ENCODE data around the gene INSC. TPM values are rescaled to one million over a fixed set of nuclear protein-coding genes. Genes with fewer than 3 reads are reported as not detected.

INSC gene
- total and polyA plus RNA-seq, 2 experiments from 2014 or later = 0.10 TPM; not detected in 1

- Histone ChIP-seq H4K20me1 (ENCODE audit: insufficient read depth, poor library complexity, severe bottlenecking) (no peaks in the 10 kb centered on the region), H3K4me3 (no peak overlapping the region), H3K27ac (peak overlapping the region; percentile 49), H2AFZ (no peak overlapping the region), H3K27me3 (no peaks in the 10 kb centered on the region), H3K9me2 (replicated peaks; ENCODE audit: insufficient read depth) (no peaks in the 10 kb centered on the region), H3K4me2 (no peak overlapping the region), H3K9me3 (ENCODE audit: low read depth) (no peaks in the 10 kb centered on the region), H3K36me3 (replicated peaks; ENCODE audit: insufficient read depth, low read depth) (no peaks in the 10 kb centered on the region), H3K79me2 (no peaks in the 10 kb centered on the region), H3K4me1 (ENCODE audit: insufficient read depth) (no peaks in the 10 kb centered on the region)
- TF ChIP-seq EZH2phosphoT487 (IDR thresholded peaks at IDR 0.05; ENCODE audit: low read depth, severe bottlenecking, unreplicated experiment) (no peak), EZH2 (IDR thresholded peaks at IDR 0.05; ENCODE audit: borderline replicate concordance) (no peak), CTCF (IDR thresholded peaks at IDR 0.05; ENCODE audit: poor library complexity) (no peak)
- DNase-seq (ENCODE audit: low spot score) = peak; percentile 28
- 53% methylated on average over 5 of the region's 5 CpGs for WGBS (ENCODE audit: low lambda C conversion rate, missing lambda C conversion rate)
These were observed 163.4 kb downstream of the INSC start for GRCh38 chr11:15278128-15278527.

- H4K20me1 ChIP-seq (ENCODE audit: insufficient read depth, poor library complexity, severe bottlenecking) = no peaks in the 10 kb centered on the region
- no peak overlapping the region for H3K27ac ChIP-seq
- H3K4me3 ChIP-seq = no peak overlapping the region
- H3K79me2 ChIP-seq = no peaks in the 10 kb centered on the region
- H3K36me3 ChIP-seq (replicated peaks; ENCODE audit: insufficient read depth, low read depth) = no peaks in the 10 kb centered on the region
- H3K9me2 ChIP-seq (replicated peaks; ENCODE audit: insufficient read depth) = no peaks in the 10 kb centered on the region
- no peak overlapping the region for H2AFZ ChIP-seq
- no peak for TF ChIP-seq EZH2phosphoT487 (IDR thresholded peaks at IDR 0.05; ENCODE audit: low read depth, severe bottlenecking, unreplicated experiment)
- TF ChIP-seq EZH2 (IDR thresholded peaks at IDR 0.05; ENCODE audit: borderline replicate concordance) = no peak
- no peak for TF ChIP-seq CTCF (IDR thresholded peaks at IDR 0.05; ENCODE audit: poor library complexity)
- no peaks in the 10 kb centered on the region for H3K4me1 ChIP-seq (ENCODE audit: insufficient read depth)
- no peak for DNase-seq (ENCODE audit: low spot score)
- H3K9me3 ChIP-seq (ENCODE audit: low read depth) = no peaks in the 10 kb centered on the region
- no peak overlapping the region for H3K4me2 ChIP-seq
- no peaks in the 10 kb centered on the region for H3K27me3 ChIP-seq
These were observed 165.7 kb downstream of the INSC start for GRCh38 chr11:15280393-15280792.

- Histone ChIP-seq H3K27ac (no peak overlapping the region), H4K20me1 (ENCODE audit: insufficient read depth, poor library complexity, severe bottlenecking) (no peaks in the 10 kb centered on the region), H3K36me3 (replicated peaks; ENCODE audit: insufficient read depth, low read depth) (no peaks in the 10 kb centered on the region), H3K4me1 (ENCODE audit: insufficient read depth) (no peaks in the 10 kb centered on the region), H3K27me3 (no peaks in the 10 kb centered on the region), H3K4me3 (no peak overlapping the region), H3K9me3 (ENCODE audit: low read depth) (no peaks in the 10 kb centered on the region), H3K4me2 (no peak overlapping the region), H3K9me2 (replicated peaks; ENCODE audit: insufficient read depth) (no peaks in the 10 kb centered on the region), H2AFZ (no peak overlapping the region), H3K79me2 (no peaks in the 10 kb centered on the region)
- no peak for DNase-seq (ENCODE audit: low spot score)
- WGBS (ENCODE audit: low lambda C conversion rate, missing lambda C conversion rate) = 84% methylated on average over 2 of the region's 2 CpGs
- TF ChIP-seq CTCF (IDR thresholded peaks at IDR 0.05; ENCODE audit: poor library complexity) (no peak), EZH2 (IDR thresholded peaks at IDR 0.05; ENCODE audit: borderline replicate concordance) (no peak), EZH2phosphoT487 (IDR thresholded peaks at IDR 0.05; ENCODE audit: low read depth, severe bottlenecking, unreplicated experiment) (no peak)
These were observed 168.0 kb downstream of the INSC start for GRCh38 chr11:15282754-15283153.

- 58% methylated on average over 2 of the region's 2 CpGs for WGBS (ENCODE audit: low lambda C conversion rate, missing lambda C conversion rate)
- Histone ChIP-seq H2AFZ (no peak overlapping the region), H3K27me3 (no peaks in the 10 kb centered on the region), H3K9me2 (replicated peaks; ENCODE audit: insufficient read depth) (no peaks in the 10 kb centered on the region), H3K36me3 (replicated peaks; ENCODE audit: insufficient read depth, low read depth) (no peaks in the 10 kb centered on the region), H3K4me1 (ENCODE audit: insufficient read depth) (no peaks in the 10 kb centered on the region), H3K4me2 (no peak overlapping the region), H4K20me1 (ENCODE audit: insufficient read depth, poor library complexity, severe bottlenecking) (no peaks in the 10 kb centered on the region), H3K4me3 (no peak overlapping the region), H3K9me3 (ENCODE audit: low read depth) (no peaks in the 10 kb centered on the region), H3K79me2 (no peaks in the 10 kb centered on the region), H3K27ac (no peak overlapping the region)
- DNase-seq (ENCODE audit: low spot score) = no peak
- no peak for TF ChIP-seq EZH2 (IDR thresholded peaks at IDR 0.05; ENCODE audit: borderline replicate concordance)
- TF ChIP-seq EZH2phosphoT487 (IDR thresholded peaks at IDR 0.05; ENCODE audit: low read depth, severe bottlenecking, unreplicated experiment) = no peak
- TF ChIP-seq CTCF (IDR thresholded peaks at IDR 0.05; ENCODE audit: poor library complexity) = no peak
These were observed 171.7 kb downstream of the INSC start for GRCh38 chr11:15286465-15286864.
